Effector CD8-positive, alpha-beta T cell (primary cell): ENCODE data around the gene TNS1.

Experiments used
- DNase-seq: peaks from one replicate; lab custom pipeline; 2025; lab: John Stamatoyannopoulos, UW

TNS1 gene

DNA sequence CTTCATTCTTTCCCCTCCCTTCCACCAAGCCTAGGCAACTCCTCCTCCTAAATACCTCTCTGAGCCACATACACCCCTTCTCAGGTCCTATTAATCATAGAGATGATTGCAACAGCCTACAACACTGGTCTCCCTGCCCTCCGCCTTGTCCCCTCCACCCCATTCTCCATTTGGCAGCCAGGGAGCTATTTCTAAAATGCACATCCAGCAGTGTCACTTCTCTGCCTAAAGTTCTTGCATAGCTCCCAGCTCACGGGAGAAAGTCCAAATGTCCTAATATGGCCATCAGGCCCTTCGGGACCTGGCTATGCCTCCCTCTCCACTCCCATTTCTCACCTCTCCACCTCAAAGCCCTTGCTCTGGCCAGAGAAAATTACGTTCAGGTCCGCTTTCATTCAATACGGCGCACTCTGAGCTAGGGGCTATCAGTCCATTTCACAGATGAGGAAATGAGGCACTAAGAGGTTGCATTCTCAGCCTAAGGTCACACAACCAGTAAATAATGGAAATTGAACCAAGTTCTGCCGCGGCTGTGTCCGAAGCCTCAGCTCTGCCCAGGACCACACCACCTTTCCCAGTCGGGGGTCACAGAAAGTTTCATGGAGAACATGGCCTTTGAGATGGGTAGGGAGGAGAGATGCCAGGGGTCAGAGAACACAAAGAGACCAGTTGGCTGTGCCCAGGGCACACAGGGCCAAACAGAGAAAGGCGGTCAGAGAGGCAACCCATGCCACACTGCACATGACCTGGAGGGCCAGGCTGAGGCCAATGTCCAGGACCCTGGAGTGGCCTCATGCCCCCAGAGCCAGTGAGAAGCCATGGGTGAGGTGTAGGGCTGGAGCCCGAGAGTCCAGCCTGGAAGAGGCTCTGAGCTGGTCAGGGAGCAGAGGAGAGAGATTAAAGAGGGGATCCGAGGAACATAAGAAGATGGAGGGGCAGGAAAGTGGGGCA, 72.8 kb downstream of the TNS1 start:
- DNase-seq: no peak

DNA sequence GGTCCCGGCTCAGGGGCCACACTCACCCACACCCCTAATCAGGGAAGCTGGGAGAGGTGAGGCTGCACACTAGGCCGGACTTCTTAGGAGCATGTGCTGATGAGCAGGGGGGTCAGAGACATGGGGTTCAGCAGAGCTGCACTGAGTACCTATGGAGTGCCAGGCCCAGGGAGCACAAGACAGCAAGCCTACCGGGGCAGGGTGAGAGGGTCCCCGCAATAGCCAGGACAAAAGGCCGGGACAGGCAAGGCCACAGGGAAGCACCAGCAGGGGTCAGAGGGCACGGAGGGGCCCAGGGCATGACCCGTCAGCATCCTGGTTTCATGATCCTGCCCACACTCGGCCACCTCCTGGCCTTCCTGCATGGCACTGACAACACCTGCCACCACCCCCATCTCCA, 73.5 kb downstream of the TNS1 start:
- no peak for DNase-seq

DNA sequence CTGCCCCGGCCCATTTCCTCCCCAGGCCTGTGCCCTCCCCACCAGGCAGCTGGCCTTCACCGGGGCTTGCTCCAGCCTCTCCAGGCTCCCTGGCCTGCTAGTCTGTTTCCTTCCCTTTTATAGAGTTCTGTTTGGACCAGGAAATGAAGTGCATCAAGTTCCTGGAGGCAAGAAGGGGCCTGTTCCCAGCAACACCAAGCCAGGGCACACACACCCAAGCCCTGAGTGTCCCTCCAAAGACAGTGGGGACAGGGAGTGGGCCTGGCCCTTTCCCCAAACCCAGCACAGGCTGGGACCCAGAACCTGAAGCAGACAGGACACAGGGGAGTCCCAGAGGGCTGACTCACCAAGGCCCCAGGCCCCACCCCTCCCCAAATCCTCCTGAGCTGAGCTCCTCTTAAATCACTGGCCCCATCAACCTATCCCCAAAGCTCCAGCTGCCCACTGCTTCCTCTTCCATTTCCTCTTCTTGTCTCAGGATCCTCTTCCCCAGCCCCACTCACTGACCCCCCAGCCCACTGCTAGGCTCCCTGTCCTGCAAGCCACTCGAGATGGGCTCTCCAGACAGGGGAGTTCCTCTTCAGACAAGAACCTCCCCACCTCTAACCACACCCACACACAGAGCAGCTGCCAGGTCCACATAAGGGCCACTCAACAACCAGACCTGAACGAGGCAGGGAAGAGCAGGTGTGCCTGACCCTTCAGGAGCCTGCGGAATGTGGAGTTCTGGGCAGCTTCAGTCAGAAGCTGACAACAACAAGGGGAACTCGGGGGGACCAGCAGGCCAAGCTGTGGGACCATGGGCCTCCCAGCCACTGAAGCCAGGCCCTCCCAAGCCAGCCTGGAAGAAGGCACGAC, 74.2 kb downstream of the TNS1 start:
- DNase-seq: no peak

DNA sequence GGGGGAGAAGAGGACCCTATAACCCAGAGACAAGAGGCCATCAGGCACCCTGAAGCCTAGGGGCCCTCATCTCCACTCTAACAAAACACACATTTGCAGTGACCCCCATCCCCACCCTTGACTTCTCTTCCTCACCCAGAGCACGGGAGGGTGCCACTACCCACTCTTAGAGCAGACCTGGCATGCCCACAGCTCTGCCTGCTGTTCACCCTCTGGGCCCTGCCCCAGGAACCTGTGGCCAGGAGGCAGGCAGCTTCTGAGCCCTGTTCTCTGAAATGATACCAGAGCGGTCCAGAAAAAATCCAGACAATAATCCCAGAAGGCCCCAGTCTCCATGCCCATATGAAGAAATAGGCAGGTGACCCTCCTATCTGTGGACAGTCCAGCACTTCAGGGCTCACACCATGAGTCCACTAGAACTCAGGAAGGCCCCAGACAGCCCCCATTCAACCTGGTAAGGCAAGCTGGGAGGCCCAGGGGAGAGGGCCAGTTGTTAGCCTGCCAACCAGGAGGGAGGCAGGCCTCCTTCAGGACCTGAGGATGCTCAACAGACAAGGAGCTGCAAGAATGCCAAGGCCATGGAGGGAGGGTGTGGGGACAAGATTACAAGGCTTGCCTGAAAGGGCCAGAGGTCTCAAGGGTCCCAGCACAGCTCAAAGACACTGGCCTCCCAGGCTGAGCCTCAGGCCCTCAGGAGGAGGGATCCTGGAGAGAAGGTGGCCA, 75.0 kb downstream of the TNS1 start:
- DNase-seq: no peak

DNA sequence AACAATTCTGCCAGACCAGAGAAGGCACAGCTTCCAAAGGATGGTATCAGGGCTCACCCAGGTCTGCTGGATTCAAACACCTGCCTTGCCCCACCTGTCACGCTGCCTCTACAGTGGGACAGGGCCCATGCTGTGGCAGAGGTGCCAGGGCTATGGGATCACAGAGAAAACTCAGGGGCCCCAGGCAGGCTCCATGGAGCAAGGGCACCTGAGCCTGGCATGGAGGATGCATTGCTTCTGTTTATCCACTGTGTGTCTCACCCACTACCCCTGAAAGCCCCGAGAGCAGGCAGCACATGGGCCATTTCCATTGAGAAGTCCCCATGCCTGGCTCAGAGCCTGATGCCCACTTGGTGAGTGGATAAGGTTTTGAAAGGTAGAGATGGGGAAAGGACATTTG, 76.0 kb downstream of the TNS1 start:
- no peak for DNase-seq

DNA sequence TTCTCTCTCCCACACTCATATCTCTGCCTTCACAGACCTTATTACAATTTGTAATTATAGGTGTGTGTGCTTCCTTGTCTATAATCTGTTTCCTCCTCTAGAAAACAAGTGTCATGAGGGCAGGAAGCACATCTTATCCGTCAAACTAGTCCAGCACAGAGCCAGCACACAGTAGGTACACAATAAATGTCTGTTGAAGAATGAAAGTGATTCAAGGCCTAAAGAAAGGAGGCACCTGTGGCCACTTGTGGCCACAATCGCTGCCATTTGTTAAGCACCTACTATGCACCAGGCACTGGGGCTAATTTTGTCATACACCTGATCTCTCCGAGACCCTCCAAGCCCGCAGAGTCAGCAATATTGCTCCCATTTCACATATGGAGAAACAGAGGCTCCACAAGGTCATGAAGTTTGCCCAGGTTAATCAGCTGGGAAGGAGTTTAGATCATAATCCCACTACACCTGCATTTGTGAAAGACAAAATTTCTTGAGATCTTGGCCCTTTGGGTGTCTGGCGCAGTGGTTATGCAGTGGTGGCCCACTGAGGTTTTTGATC, 78.4 kb downstream of the TNS1 start:
- no peak for DNase-seq

DNA sequence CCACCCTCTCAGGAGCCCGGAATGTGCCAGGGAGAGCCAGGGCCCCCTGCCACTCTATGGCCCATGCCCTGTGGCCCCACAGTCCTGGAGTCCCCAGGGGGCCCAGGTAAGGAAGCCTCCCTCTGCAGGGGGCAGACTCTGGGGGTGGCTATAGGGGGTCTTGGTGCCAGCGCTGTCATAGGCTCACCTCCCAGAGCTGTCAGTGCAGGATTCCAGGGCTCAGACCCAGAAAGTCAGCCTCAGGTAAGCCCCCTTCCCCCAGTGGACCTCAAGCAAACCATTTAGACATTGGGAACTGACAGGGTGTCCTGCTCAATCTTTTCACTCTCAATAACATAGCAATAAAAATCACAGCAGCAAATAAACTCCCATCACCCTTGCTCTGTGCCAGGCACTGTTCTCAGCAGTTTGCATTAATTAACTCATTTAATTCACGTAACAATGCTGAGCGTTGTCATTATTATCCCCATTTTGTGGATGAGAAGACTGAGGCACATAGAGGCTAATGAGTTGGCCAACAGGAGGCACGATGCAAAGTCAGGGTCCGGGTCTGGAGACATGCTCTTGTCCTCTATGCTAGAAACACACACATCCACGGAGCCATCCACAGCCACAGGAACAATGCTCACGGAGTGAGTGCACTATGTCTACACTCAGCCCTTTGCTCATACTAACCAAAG, 79.6 kb downstream of the TNS1 start:
- no peak for DNase-seq

DNA sequence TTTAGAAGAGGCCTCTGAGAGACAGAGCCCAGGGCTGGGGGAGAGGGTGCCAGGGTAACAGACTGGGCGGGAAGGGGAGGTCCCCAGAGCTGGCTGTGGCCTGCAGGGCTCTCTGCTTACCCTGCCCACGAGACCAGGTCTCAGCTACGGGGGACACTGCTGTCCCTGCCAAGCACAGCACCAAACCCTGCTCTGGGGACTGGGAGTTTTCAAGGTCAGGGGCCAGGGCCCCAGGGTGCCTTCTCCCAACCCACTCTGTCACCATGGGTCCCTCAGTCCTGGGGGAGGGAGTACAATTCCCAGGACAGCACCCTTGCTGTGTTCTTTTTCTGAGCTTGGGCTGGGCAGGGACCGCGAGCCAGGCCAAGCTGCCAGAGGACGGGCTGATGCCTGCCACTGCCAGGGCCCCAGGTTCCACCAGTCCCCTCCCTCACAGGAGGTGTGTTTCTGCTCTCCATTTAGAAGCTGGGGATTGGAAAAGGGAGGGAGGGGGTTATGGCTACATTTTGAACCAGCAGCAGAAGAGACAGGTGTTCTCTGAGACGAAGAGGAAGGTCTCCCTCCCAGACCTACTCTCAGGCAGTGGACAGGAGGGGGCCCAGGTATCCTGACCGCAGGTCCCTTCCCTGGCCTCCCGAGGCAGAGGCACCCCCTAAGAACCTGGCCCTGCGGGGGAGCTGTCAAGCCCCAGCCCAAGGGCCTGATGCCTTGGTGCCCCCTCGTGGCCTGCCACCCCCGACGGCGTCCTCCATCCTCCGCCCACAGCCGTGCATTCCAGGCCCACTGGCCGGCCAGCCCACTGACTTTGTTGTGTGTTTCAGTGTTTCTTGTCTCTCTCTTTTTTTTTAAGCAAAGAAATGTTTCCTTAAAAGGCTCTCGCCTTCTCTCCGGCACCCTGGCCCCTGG, 80.4 kb downstream of the TNS1 start:
- no peak for DNase-seq

DNA sequence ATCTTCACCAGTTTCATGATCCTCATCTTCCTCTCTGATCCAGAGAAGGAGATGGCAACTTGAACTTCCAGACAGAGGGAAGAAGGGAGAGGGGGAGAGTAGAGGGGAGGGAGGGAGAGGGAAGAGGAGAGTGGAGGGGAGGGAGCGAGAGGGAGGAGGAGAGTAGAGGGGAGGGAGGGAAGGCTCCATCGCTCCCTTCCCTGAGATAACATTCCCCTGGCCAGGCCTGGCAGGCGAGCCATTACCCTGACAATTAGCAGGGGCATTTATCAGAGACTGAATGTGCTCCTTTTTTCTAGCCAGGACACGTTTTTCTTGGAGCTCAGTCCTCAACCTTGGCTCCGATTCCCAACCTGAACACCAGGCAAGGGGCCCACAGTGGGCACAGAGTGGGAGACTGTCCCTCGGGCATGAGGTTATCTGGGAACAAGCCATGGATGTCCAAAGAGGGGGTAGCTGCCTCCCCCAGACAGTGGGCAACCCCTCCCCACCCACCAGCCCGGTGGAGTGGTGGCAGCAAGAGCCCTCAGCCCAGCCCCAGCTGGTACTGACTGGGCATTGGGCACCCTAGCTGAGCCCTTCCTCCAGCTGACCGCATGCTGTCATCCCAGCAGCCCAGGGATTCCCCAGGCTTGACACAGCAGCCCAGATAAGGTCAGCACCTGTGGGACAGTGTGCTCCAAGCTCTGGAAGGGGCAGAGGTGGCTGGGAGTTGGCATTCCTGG, 81.8 kb downstream of the TNS1 start:
- DNase-seq: no peak

DNA sequence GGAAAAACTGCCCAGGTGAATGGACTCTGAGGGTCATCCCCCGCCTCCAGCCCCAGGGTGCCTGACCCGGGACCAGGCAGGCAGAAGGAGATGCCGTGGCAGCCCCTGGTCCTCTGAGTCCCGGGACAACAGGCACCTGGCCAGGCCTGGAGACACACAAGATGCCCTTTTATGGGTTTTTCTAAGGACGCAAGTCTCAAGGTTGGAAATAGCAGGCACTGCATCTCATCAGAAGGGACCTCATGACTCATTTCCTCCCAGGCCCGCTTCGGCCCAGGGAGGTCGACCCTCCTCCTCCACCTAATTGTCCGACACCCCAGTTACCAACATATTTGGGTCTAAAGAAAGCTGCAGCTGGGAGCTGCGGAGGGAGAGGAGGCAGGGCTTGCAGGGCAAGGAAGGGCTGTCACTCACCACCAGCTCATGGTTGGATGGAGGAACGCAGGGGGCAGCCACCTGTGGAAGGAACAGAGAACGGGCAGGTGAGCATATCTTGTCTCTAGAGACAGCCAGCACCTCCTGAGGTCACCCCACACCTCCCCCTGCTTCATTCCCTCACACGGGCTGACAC, 82.9 kb downstream of the TNS1 start:
- no peak for DNase-seq

DNA sequence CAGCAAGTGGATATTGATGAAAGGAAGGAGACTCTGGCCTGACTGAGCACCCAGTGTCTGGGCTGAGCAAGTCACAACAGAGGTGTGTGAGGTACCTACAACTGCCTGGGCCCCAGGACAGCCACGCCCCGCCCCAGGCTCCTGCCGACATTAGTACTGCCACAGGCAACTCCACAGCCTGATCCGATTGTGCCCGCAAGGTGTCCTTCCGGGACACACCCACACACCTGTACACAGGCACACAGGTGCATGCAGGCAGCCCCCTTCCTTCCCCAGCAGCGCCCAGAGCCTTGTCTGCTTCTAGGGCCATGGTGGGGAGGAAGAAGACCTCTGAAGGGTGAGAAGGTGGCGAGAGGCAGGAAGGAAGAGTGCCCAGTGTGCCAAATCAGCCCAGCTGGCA, 83.6 kb downstream of the TNS1 start:
- no peak for DNase-seq

DNA sequence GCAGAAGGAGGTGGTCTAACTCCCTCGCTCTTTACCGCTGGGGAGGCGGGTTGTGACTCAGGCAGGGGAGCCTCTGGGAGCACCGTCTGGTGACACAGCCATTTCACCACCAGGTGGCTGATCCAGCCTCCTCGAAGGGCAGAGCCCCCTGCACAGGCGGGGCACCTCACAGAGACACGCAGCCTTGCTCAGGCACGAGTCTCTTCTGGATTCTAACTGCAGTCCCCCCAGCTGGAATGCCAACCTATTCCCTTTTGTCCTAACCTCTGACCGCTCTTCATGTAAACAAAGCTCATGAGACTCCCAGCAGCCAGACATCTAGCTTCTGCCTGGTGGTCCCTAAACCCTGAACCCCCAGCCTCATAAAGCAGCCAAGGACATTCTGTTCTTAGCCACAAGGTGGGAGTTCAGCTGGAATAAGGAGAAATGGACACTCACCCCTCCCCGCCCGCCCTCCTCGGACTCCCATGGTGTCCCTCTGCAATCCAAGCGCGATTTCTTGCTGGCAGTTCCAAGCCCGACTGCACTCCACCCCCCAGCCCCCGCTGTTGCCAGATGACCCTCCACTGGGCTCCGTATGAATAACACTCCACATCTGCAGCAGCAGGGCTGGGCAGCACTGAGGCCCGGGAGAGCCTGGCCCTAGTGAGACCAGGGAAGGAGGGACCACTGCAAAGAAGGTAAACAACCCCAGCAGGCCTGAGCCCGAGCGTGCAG, 84.3 kb downstream of the TNS1 start:
- DNase-seq: no peak

DNA sequence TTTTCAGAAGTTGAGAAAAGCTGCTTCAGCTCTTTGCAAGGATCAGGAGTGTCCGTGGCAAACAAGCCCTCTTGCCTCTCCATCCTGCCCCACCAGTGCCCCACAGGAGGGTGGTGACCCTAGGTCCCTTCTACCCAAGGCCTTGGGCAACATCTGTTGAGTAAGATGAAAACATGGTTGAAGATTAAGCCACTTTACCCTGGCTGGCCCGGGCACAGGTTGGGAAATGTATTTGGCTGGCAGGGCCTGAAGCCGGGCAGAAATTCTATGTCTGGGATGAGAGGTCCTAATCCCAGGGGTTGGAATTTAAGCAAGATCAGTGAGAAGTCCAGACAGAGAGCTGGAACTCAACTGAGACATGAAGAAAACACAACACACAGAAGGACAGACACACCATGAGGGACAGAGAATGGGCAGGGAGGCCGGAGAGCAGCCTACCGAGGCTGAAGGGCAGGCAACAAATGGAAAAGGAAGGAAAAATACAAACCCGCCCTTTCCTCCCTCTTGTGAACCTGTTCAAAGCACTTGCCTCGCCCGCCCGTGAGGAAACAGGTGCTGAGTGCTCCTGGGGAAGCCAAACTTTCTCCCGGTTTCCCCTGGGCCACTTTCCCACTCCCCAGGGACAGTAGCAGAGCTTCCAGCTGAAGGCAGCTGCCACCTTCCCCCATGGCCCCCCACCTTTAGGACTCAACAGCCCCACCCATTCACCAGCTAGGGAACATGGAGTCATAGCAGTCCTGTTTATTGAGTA, 86.1 kb downstream of the TNS1 start:
- no peak for DNase-seq

DNA sequence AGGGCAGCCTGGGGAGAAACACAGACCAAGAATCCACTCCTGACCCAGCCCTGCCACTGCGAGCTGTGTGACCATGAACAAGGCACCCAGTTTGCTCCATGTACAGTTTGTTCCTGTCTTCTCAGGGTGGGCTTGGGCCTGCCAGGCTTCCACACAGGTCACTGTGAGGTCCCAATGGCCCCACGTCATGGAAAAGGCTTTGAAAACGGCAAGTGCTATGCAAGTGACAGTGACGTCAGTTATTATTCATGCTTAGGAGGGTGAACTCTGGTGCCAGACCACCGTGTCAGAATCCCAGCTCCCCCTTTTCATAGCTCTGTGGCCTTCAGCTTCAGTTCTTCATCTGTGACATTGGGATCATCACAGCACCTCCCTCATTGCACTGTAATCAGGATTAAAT, 87.1 kb downstream of the TNS1 start:
- DNase-seq: no peak

DNA sequence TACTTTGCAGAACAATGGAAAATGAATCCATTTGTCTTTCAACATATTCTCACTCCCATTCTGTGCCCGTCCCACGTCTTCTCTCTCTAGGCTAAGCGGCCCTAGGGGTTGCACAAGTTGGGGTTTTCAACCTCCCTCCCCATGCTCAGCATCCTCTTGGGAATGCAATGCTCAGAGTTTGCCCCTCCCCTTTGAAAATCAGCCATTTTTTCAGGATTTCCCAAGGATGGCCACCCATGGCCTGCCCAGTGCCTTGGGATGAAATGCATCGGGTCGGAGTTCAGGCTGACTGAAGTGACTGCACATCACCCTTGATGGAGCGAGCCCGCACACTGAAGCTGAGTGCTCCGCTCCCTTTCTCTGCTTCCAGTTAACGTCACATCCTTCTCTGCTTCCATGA, 87.9 kb downstream of the TNS1 start:
- DNase-seq: no peak

DNA sequence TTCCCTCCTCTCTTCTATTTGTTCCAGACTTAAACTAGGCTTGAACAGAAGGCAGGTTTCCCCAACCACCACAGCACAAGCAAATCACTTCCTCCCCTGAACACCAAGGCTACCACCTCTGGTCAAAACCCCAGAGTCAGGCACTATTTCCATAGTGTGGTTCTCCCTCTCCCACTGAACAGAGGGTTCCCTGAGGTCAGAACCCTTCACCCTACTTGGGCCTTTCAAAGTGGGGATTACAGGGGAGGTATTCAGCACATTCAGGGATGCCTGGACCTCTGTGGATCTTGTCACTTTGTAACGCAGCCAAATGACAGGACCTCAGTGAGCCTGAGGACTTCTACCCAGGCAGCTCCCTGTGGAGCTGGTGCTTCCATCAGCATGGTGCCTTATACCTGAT, 88.7 kb downstream of the TNS1 start:
- DNase-seq: no peak

DNA sequence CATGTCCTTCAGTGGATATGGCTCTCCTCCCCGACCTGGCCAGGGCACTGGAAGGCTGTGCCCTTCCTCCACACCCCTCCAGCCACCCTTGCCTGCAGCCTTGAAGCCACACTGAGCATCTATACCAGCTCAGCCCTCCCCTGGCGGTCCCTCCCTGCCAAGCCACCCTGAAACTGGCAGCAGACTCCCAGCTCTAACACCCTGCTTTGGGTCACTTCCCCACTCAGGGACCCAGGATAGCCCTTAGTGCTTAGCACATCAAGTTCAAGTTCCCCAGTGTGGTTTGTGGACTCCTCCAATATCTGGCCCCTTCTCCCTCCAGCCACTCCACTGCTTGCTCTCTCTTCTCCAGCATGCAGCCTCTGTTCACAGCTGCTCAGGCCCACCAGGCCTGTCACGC, 89.4 kb downstream of the TNS1 start:
- no peak for DNase-seq
